K562 treated with DMSO at 1 percent for 12 hours (cell line): ENCODE results near the gene USP13. TPM values are rescaled to one million over a fixed set of nuclear protein-coding genes. Genes with fewer than 3 reads are reported as not detected.

Experiments used
- total RNA-seq: library from RNA; unstranded; fragments of 300-600 nt; gene quantifications from 2 replicates; pipeline ENCODE4 v1.2.3, GENCODE V29; 2022; ENCODE audit not compliant: insufficient read depth

USP13 gene
- total RNA-seq, result 0.49 TPM in 1 of 2 replicates, not detected in the other

GRCh38 chr3:179652447-179653095 is at the start of gene USP13:
Gene USP13 (plus strand): TSS chr3:179653040. CDS start chr3:179653226, 186 bp downstream.

GRCh38 chr3:179604321-179605078 is 48.3 kb upstream of the USP13 start, which contains the start of the genes MRPL47 and NDUFB5:
Gene MRPL47 (minus strand): TSS chr3:179604638. CDS start chr3:179604624, 14 bp downstream.
Gene NDUFB5 (plus strand): TSS chr3:179604794. CDS start chr3:179604816, 22 bp downstream.

Other genes starting within 250 kb of the USP13 start
- 2.3 and 9.9 TPM in 2 replicates for gene GNB4, start 201.6 kb upstream of the USP13 start, total RNA-seq
- 43.0 and 70.7 TPM in 2 replicates for gene ACTL6A, start 90.1 kb upstream of the USP13 start, total RNA-seq
- gene MRPL47, start 48.4 kb upstream of the USP13 start, total RNA-seq, result 39.7 and 48.6 TPM in 2 replicates
- gene NDUFB5, start 48.2 kb upstream of the USP13 start, total RNA-seq, result 89.0 and 121 TPM in 2 replicates